Measurements from ENCODE around the gene EPYC. TPM values are rescaled to one million over a fixed set of nuclear protein-coding genes. Genes with fewer than 3 reads are reported as not detected.

The EPYC gene
- total RNA-seq, 1 donor from 2014 or later = 0.39 TPM

GRCh38 chr12:90984114-90984513 lies 20.7 kb downstream of the EPYC start:
- no peaks in the 10 kb centered on the region for H3K79me2 ChIP-seq (ENCODE audit: insufficient read depth, low read length)
- TF ChIP-seq, protein P1, sequence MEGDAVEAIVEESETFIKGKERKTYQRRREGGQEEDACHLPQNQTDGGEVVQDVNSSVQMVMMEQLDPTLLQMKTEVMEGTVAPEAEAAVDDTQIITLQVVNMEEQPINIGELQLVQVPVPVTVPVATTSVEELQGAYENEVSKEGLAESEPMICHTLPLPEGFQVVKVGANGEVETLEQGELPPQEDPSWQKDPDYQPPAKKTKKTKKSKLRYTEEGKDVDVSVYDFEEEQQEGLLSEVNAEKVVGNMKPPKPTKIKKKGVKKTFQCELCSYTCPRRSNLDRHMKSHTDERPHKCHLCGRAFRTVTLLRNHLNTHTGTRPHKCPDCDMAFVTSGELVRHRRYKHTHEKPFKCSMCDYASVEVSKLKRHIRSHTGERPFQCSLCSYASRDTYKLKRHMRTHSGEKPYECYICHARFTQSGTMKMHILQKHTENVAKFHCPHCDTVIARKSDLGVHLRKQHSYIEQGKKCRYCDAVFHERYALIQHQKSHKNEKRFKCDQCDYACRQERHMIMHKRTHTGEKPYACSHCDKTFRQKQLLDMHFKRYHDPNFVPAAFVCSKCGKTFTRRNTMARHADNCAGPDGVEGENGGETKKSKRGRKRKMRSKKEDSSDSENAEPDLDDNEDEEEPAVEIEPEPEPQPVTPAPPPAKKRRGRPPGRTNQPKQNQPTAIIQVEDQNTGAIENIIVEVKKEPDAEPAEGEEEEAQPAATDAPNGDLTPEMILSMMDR (IDR thresholded peaks at IDR 0.05; ENCODE audit: insufficient read depth, low read depth, low read length) = no peak
- no peak for TF ChIP-seq EZH2 (IDR thresholded peaks at IDR 0.05; ENCODE audit: insufficient read depth, low read length)
- Mint-ChIP-seq H3K9me3 (ENCODE audit: unreplicated experiment) (peaks cover 13% of the 10 kb centered on the region), H3K4me3 (ENCODE audit: unreplicated experiment) (no peak overlapping the region), H3K27me3 (ENCODE audit: low read depth, unreplicated experiment) (peaks cover 2% of the 10 kb centered on the region), H3K36me3 (ENCODE audit: low read depth, unreplicated experiment) (no peaks in the 10 kb centered on the region), H3K27ac (ENCODE audit: unreplicated experiment) (no peak overlapping the region), H3K4me1 (ENCODE audit: low read depth, unreplicated experiment) (peaks cover 8% of the 10 kb centered on the region)
- H3K36me3 ChIP-seq (ENCODE audit: insufficient read depth, low read length) = no peaks in the 10 kb centered on the region
- H3K4me3 ChIP-seq (ENCODE audit: insufficient read depth, low read depth, low read length) = no peak overlapping the region
- no peak overlapping the region for H3K4me2 ChIP-seq (ENCODE audit: low read length)
- H4K20me1 ChIP-seq (ENCODE audit: insufficient read depth, low read length) = no peaks in the 10 kb centered on the region
- DNase-seq (ENCODE audit: low read depth) (no peak), FAIRE-seq (no peak)
- no peak overlapping the region for H3K27ac ChIP-seq (ENCODE audit: low read depth, low read length)
- no peak overlapping the region for H3K9ac ChIP-seq (ENCODE audit: low read length)
- H3K9me3 ChIP-seq (ENCODE audit: insufficient read depth, low read depth, low read length) = peaks cover 3% of the 10 kb centered on the region
- H3K27me3 ChIP-seq (ENCODE audit: insufficient read depth, low read length) = no peaks in the 10 kb centered on the region
- no peak overlapping the region for H2AFZ ChIP-seq (ENCODE audit: low read depth, low read length)
- no peaks in the 10 kb centered on the region for H3K4me1 ChIP-seq (ENCODE audit: insufficient read depth, low read length)

DNA sequence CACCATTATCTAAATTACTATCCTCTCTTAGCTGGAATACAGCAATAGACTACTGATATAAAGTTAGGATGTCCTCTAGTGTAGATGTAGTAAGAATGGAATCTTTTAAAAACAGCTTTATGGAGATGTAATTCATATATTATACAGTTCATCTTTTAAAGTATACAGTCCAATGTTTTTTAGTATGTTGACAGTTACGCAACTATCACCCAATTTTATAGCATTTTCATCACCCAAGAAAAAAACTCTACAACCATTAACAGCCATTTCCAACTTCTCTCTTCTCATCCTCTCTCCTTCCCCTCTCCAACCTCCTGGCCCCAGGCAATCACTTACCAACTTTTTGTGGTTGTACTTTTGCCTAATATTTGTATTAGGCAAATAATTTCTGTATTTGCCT lies 22.6 kb downstream of the EPYC start:
- H3K27me3 Mint-ChIP-seq (ENCODE audit: low read depth, unreplicated experiment) = peaks cover 2% of the 10 kb centered on the region

DNA sequence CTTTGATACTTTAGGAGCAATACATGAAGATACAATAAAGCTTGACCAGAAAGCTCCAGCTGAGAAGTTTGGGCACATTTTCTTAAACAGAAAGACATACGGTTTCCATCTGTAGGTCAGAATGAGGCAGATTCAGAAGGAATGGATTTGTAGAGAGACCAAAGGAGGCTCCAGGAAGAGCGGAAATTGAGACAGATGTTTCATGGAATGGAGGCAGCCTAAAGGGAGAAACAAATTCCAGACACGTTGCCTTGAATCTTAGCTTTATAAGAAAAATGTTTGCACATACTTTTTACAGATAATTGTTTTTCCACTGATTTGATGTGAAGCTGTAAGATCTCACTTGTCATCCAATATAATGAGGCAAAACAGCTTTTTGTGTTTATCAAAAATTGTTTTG lies 24.8 kb downstream of the EPYC start:
- Mint-ChIP-seq H3K9me3 (ENCODE audit: unreplicated experiment) (peaks cover 6% of the 10 kb centered on the region), H3K36me3 (ENCODE audit: low read depth, unreplicated experiment) (no peaks in the 10 kb centered on the region), H3K4me3 (ENCODE audit: unreplicated experiment) (no peak overlapping the region), H3K27me3 (ENCODE audit: low read depth, unreplicated experiment) (peaks cover 2% of the 10 kb centered on the region), H3K4me1 (ENCODE audit: low read depth, unreplicated experiment) (peaks cover 1% of the 10 kb centered on the region), H3K27ac (ENCODE audit: unreplicated experiment) (no peak overlapping the region)
- DNase-seq (ENCODE audit: low read depth) (no peak), FAIRE-seq (peak; percentile 5)
- no peaks in the 10 kb centered on the region for H3K9me3 ChIP-seq (ENCODE audit: insufficient read depth, low read depth, low read length)
- H3K36me3 ChIP-seq (ENCODE audit: insufficient read depth, low read length) = no peaks in the 10 kb centered on the region
- H3K79me2 ChIP-seq (ENCODE audit: insufficient read depth, low read length) = no peaks in the 10 kb centered on the region
- no peak overlapping the region for H3K4me2 ChIP-seq (ENCODE audit: low read length)
- H3K27me3 ChIP-seq (ENCODE audit: insufficient read depth, low read length) = no peaks in the 10 kb centered on the region
- TF ChIP-seq, protein P1 (IDR thresholded peaks at IDR 0.05; ENCODE audit: insufficient read depth, low read depth, low read length) = no peak
- no peak for TF ChIP-seq EZH2 (IDR thresholded peaks at IDR 0.05; ENCODE audit: insufficient read depth, low read length)
- no peaks in the 10 kb centered on the region for H3K4me1 ChIP-seq (ENCODE audit: insufficient read depth, low read length)
- H3K4me3 ChIP-seq (ENCODE audit: insufficient read depth, low read depth, low read length) = no peak overlapping the region
- no peak overlapping the region for H3K27ac ChIP-seq (ENCODE audit: low read depth, low read length)
- H3K9ac ChIP-seq (ENCODE audit: low read length) = no peak overlapping the region
- H2AFZ ChIP-seq (ENCODE audit: low read depth, low read length) = no peak overlapping the region
- no peaks in the 10 kb centered on the region for H4K20me1 ChIP-seq (ENCODE audit: insufficient read depth, low read length)

More for the DNA sequence above, 22.6 kb downstream of the EPYC start:
- Histone ChIP-seq H3K9me3 (ENCODE audit: insufficient read depth, low read depth, low read length) (peaks cover 3% of the 10 kb centered on the region), H3K27me3 (ENCODE audit: insufficient read depth, low read length) (no peaks in the 10 kb centered on the region), H3K4me3 (ENCODE audit: insufficient read depth, low read depth, low read length) (no peak overlapping the region), H4K20me1 (ENCODE audit: insufficient read depth, low read length) (no peaks in the 10 kb centered on the region), H3K4me2 (ENCODE audit: low read length) (no peak overlapping the region), H3K9ac (ENCODE audit: low read length) (no peak overlapping the region), H3K4me1 (ENCODE audit: insufficient read depth, low read length) (no peaks in the 10 kb centered on the region), H3K36me3 (ENCODE audit: insufficient read depth, low read length) (no peaks in the 10 kb centered on the region), H2AFZ (ENCODE audit: low read depth, low read length) (no peak overlapping the region), H3K79me2 (ENCODE audit: insufficient read depth, low read length) (no peaks in the 10 kb centered on the region), H3K27ac (ENCODE audit: low read depth, low read length) (no peak overlapping the region)
- H3K9me3 Mint-ChIP-seq (ENCODE audit: unreplicated experiment) = peaks cover 13% of the 10 kb centered on the region
- no peaks in the 10 kb centered on the region for H3K36me3 Mint-ChIP-seq (ENCODE audit: low read depth, unreplicated experiment)
- no peak overlapping the region for H3K27ac Mint-ChIP-seq (ENCODE audit: unreplicated experiment)
- TF ChIP-seq EZH2 (IDR thresholded peaks at IDR 0.05; ENCODE audit: insufficient read depth, low read length) = no peak
- TF ChIP-seq, protein P1 (IDR thresholded peaks at IDR 0.05; ENCODE audit: insufficient read depth, low read depth, low read length) = no peak
- H3K4me1 Mint-ChIP-seq (ENCODE audit: low read depth, unreplicated experiment) = peaks cover 4% of the 10 kb centered on the region
- FAIRE-seq (no peak), DNase-seq (ENCODE audit: low read depth) (no peak)
- H3K4me3 Mint-ChIP-seq (ENCODE audit: unreplicated experiment) = no peak overlapping the region
